Activated CD4-positive, alpha-beta T cell treated with anti-CD3 and anti-CD28 coated beads for 48 hours (primary cell): ENCODE results near the gene NOTO.

ENCODE experiments used
- DNase-seq: peaks from one replicate; pipeline ENCODE4 v3.0.0-alpha.2; 2020

Gene NOTO

GRCh38 chr2:73258913-73259215 lies 56.5 kb downstream of the NOTO start:
- DNase-seq: no peak

DNA sequence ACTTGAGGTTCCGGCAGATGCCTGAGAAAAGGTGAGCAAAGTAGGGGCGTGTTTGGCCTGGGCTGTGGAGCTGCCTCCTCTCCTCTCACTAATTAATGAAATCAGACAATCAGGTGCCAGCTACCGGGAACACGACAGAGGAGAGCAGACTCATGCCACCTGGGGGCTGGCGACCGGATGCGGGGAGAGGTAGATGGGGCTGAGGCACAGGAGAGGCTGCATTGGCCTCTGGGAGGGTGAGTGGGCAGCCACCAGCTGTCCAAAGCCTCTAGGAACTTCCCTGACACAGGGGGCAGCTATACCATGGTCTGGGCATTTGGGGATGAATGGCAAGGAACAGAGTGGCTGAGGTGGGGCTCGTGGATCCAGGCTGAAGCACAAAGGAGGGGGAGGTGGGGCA lies 56.9 kb downstream of the NOTO start:
- no peak for DNase-seq

DNA sequence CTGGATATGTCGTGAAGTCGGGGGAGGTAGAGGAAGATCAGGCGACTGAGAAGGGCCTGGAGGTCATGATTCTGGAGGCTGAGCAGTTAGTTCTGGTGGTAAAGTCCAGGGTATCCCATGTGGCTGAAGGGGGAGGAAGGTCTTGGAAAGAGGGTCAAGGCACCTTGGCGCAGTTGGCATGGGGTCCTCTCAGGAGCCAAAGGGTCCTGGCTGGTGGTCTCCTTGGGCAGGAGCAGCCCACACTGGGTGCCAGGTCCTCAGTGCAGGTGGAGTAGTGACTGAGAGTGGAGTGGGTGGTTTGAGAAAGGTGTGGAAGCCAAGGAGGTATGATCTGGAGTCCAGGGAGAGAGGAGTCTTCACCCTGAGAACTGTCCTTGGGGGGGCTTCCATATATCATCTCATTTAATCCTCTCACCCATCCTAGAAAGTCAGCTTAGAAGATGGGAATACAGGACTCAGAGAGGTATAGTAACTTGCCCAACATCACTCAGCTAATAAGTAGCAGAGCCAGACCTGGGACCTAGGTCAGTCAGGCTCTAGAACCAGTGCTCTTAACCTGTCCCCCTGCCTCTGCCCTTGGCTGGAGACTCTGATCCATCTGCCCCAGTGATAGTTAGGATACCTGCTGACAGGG lies 57.4 kb downstream of the NOTO start:
- DNase-seq: no peak

- peak; percentile 27 for DNase-seq
Observed at GRCh38 chr2:73260338-73260984, 58.1 kb downstream of the NOTO start.
